Fibroblast of the aortic adventitia (primary cell): ENCODE measurements around the gene ZBTB5. TPM values are rescaled to one million over a fixed set of nuclear protein-coding genes. Genes with fewer than 3 reads are reported as not detected.
"Not testable (repeated sequence)": the region's sequence is repeated elsewhere in the genome, so short reads cannot be mapped to it uniquely, and the experiment has no call there.

Experiments used
- DNase-seq: peaks from one replicate; pipeline ENCODE4 v3.0.0-alpha.2; 2010; ENCODE audit warnings: low read depth
- H3K4me3 ChIP-seq: 2 replicates; pipeline ENCODE4 v1.5.1; 2011; ENCODE audit warnings: low read depth, mild to moderate bottlenecking, control low read depth, low read length, moderate library complexity
- total RNA-seq: library from RNA; depleted of rRNA; stranded (reverse); fragments of >200 nt; gene quantifications from 2 replicates; pipeline ENCODE4 v1.2.3, GENCODE V29; 2012; ENCODE audit warnings: low replicate concordance
- TF ChIP-seq, protein P1 (sequence below): IDR thresholded peaks from 2 replicates; pipeline ENCODE4 v1.5.1; 2011; ENCODE audit warnings: mild to moderate bottlenecking, low read length, control low read depth, inconsistent platforms; ENCODE audit not compliant: insufficient read depth

The ZBTB5 gene, protein sequence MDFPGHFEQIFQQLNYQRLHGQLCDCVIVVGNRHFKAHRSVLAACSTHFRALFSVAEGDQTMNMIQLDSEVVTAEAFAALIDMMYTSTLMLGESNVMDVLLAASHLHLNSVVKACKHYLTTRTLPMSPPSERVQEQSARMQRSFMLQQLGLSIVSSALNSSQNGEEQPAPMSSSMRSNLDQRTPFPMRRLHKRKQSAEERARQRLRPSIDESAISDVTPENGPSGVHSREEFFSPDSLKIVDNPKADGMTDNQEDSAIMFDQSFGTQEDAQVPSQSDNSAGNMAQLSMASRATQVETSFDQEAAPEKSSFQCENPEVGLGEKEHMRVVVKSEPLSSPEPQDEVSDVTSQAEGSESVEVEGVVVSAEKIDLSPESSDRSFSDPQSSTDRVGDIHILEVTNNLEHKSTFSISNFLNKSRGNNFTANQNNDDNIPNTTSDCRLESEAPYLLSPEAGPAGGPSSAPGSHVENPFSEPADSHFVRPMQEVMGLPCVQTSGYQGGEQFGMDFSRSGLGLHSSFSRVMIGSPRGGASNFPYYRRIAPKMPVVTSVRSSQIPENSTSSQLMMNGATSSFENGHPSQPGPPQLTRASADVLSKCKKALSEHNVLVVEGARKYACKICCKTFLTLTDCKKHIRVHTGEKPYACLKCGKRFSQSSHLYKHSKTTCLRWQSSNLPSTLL
- total RNA-seq = 9.3 and 9.4 TPM in 2 replicates

DNA sequence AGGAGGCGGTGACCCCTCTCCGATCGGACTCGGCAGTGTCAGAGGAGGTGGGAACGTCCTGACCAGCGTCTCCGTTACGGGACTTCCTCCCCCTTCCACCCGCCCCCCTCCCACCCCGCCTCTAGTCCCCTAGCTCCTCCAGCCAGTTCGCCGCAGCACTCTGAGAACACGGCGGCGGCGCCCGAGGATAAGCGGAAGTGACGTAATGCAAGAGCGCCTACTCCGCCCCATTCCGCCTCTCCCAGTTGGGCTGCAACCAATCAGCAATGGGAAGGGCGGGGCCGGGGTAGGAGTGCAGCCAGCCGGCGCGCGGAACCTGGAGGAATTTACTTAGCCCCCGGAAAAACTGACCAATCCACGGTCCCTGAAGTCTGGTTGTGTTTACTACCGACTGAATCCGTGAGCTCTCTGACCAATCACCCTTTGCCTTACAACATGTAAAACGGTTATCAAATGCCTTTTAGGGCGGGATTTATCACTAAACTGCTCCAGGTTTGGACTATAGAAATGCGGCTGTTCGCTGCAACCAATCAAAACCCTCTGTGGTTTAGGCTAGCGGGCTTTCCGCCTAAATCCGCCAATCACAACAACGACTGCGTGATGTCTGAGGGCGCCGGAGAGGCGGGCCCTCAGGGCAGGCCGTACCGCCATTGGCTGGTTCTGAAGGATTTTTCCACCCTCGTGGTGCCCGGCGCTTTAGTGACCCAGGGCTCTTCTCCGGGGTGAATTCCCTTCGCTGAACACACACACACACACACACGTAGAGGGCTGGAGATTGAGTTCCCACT, at the start of gene ZBTB5:
Gene ZBTB5, minus strand, starts transcription at position 202 of the 788 bp plus-strand sequence. CDS start 22,899 bp downstream, outside the sequence.
- TF ChIP-seq, protein P1, sequence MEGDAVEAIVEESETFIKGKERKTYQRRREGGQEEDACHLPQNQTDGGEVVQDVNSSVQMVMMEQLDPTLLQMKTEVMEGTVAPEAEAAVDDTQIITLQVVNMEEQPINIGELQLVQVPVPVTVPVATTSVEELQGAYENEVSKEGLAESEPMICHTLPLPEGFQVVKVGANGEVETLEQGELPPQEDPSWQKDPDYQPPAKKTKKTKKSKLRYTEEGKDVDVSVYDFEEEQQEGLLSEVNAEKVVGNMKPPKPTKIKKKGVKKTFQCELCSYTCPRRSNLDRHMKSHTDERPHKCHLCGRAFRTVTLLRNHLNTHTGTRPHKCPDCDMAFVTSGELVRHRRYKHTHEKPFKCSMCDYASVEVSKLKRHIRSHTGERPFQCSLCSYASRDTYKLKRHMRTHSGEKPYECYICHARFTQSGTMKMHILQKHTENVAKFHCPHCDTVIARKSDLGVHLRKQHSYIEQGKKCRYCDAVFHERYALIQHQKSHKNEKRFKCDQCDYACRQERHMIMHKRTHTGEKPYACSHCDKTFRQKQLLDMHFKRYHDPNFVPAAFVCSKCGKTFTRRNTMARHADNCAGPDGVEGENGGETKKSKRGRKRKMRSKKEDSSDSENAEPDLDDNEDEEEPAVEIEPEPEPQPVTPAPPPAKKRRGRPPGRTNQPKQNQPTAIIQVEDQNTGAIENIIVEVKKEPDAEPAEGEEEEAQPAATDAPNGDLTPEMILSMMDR = no peak
- H3K4me3 ChIP-seq = peak within 1 kb of the TSS; percentile 98

DNA sequence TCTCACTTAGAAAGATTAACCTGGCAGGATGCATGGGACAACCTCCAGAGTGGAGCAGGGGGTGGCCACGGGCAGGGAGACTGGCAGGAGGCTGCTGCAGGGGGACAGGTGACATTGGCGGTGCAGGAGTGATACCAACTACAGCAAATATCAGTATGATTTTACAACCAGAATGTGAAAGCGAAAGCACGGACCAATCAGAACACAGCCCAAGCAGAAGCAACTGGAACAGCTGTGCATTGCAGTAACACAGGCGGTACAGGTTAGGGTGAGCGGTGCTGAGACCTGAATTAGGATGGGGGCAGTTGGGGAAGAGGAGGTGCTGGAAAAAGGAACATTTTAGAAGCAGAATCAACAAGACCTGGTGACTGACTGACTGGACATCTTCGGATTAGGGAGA, 49.7 kb upstream of the ZBTB5 start:
- no peak for DNase-seq
- TF ChIP-seq, protein P1 = no peak

More for the DNA sequence above, at the start of gene ZBTB5:
- DNase-seq = peak; percentile 100

DNA sequence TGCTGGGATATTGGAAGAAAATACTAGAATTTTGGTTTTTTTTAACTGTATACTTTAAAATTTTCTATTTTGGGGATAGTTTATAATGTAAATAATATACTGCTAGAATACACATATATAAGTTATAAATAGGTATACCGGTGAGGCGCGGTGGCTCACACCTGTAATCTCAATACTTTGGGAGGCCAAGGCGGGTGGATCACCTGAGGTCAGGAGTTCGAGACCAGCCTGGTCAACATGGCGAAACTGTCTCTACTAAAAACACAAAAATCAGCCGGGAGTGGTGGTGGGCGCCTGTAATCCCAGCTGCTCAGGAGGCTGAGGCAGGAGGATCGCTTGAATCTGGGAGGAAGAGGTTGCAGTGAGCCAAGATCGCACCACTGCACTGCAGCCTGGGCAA, 49.2 kb upstream of the ZBTB5 start:
- not testable (repeated sequence) for H3K4me3 ChIP-seq, DNase-seq

More for the DNA sequence above, 49.7 kb upstream of the ZBTB5 start:
- no peak overlapping the region for H3K4me3 ChIP-seq

DNA sequence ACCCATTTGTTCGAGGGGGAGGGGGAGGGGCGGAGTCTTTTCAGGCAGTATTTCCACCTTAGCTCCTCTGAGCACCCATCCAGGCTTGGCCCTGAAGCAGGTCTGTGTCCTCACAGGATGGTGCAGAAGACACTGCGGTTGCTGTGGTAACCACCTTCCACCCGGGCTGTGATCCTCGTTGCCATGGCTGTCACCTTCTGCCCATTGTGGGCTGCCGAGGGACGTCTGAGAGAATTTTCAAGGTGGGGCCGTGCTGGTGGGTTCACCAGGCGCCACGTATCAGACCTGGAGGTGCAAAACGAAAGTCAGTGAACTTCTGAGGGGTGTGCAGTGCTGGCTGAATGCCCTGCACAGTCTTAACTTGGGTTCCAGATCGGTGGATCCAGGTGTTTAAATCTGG, 47.2 kb upstream of the ZBTB5 start:
- no peak overlapping the region for H3K4me3 ChIP-seq
- TF ChIP-seq, protein P1 = no peak
- no peak for DNase-seq

DNA sequence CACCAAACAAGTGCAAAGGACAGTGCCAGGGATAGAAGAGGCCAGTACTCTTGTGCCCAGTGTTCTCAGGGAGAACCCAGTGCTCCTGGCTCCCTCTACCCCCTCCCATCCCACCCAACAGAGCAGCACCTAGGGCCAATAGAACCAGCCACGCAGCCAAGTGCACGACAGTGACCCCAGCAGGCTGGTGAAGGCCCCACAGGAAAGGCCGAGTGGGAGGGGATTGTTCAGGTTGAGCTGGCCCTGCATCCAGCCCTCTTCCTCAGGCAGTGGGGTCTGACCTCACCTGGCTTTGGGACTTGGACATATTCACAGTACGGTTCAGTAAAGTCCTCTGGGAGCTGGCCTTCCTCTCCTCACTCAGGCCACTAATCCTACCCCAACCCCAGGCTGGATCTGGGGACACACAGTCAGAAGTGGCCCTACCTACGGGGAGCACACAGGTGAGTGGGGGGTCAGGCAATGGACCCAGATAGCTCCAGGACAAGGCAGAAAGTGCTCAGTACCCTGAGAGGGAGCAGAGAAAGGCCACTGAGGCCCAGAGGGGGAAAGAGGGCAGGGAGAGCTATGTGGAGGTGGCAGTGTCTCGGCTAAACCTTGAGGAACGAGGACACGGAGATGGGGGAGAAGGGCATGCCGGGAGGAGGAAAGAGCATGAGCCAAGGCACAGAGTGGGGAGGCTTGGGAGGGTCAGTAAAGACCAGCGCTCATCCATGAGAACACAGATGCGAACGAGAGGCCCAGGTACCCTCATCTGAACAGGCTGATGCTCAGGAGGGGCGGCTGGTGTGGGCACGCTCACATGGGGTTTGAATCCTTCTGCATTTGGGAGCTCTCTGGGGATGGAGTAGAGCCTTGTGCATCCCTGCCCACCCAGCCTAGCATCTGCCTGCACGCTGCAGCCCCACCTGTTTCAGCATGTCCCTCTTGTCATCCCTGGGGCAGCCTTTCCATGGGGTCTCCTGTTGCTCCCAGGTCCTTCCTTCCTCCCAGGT, 46.1 kb upstream of the ZBTB5 start:
- no peak overlapping the region for H3K4me3 ChIP-seq
- TF ChIP-seq, protein P1 = no peak
- no peak for DNase-seq

DNA sequence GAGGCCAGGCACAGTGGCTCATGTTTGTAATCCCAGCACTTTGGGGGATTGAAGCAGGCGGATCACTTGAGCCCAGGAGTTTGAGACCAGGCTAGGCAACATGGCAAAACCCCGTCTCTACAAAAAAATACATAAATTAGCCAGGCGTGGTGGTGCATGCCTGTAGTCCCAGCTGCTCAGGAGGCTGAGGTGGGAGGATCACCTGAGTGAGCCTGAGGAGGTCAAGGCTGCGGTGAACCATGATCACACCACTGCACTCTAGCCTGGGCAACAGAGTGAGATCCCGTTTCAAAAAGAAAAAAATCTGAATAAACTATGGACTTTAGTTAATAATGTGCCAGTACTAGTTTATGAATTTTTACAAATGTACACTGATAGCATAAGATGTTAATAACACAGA, 44.8 kb upstream of the ZBTB5 start:
- H3K4me3 ChIP-seq, DNase-seq: not testable (repeated sequence)

DNA sequence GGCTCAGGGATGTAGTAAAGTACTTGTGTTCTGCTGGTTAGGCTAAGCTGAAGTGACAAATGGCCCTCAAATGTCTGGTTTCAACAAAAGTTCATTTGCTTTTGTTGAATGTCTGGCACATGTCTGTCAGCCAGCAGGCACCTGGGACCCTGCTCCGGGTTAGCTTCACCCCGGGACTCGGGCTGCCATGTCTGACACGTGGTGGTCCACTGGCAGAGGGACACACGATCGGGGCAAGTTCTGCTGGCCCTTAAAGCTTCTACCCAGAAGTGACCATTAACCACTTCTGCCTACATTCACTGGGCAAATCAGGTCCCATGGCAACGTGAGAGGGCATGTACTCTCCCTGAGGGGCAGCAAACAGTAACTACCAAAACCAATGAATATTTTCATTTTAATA, 44.3 kb upstream of the ZBTB5 start:
- TF ChIP-seq, protein P1 = no peak
- H3K4me3 ChIP-seq = no peak overlapping the region
- no peak for DNase-seq
